Measurements from ENCODE around the gene SUSD6. TPM values are rescaled to one million over a fixed set of nuclear protein-coding genes. Genes with fewer than 3 reads are reported as not detected.

SUSD6 gene
- total and polyA plus RNA-seq, 8 donors = 8.9 to 41.9 (median 20.3) TPM

DNA sequence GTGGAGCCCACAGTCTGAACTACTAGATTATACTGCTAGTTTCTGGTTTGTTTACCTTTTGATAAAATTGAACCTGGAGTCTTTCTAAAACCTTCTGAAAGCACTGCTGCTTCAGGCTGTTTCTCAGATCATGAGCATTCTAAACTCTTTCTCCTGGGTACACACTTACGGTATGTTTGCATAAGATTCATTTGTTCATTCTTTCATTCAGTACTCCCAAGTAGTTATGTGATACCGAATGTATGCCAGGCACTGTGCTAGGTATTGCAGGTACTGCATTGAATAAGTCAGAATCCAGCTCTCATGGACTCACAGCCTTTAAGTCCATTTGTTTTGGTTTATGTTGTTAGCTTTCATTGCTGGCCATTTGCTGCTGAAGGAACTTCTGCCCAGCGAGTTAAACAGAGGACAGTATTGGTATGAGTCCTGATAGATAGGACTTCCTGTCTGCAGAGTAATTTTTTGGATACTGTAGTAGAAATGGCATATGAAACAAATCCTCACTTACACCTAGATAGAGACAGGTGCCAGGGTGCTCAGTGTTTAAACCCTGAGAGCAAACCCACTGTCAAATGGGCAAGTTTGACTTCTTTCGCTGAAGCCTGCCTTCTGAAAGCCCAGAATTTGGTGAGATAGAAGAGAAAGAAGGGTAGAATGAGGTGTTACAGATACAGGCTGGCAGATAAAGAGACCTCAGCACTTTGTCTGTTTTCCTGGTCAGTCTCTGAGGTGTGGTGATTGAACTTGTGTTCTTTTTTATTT, 2.1 kb downstream of the SUSD6 start:
- TF ChIP-seq, protein P1, sequence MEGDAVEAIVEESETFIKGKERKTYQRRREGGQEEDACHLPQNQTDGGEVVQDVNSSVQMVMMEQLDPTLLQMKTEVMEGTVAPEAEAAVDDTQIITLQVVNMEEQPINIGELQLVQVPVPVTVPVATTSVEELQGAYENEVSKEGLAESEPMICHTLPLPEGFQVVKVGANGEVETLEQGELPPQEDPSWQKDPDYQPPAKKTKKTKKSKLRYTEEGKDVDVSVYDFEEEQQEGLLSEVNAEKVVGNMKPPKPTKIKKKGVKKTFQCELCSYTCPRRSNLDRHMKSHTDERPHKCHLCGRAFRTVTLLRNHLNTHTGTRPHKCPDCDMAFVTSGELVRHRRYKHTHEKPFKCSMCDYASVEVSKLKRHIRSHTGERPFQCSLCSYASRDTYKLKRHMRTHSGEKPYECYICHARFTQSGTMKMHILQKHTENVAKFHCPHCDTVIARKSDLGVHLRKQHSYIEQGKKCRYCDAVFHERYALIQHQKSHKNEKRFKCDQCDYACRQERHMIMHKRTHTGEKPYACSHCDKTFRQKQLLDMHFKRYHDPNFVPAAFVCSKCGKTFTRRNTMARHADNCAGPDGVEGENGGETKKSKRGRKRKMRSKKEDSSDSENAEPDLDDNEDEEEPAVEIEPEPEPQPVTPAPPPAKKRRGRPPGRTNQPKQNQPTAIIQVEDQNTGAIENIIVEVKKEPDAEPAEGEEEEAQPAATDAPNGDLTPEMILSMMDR (IDR thresholded peaks at IDR 0.05) = no peak
- no peaks in the 10 kb centered on the region for H3K36me3 ChIP-seq
- H3K9me3 ChIP-seq = no peaks in the 10 kb centered on the region
- FAIRE-seq (no peak), DNase-seq (no peak), ATAC-seq (peak in 1 of 4 donors; percentile 3)
- H3K4me1 ChIP-seq = peaks cover 18 to 54% (median 51%) of the 10 kb centered on the region in 3 donors
- WGBS, 2 donors = 29 to 33% methylated on average over 4 of the region's 4 CpGs
- intact Hi-C loops (cut with DNase I) = no loop called here
- peak overlapping the region in 3 of 4 donors; percentile 3 to 94 (median 91) for H3K27ac ChIP-seq
- peak overlapping the region in 3 of 4 donors; percentile 69 to 77 (median 73) for H3K4me3 ChIP-seq
- no peaks in the 10 kb centered on the region for H3K27me3 ChIP-seq

DNA sequence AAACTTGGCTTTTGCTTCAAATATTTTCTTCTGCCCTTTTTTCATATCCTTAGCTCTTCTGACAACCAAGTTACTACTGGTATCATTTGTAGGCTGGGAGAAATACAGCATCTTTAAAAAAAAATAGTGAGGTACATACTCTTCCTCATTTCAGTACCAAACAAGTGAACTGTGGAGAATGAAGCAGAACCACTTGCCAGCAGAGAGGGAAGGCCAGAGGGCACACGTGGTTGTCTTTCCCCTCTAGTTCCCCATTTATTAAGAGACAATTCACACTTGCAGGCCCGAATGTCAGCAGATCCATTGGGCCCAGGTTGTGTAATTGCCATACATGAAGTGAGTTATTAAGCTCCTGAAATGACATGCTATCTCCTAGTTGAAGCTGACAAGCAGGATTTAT, 3.2 kb downstream of the SUSD6 start:
- peak overlapping the region in 3 of 4 donors; percentile 16 to 79 (median 65) for H3K27ac ChIP-seq
- no peaks in the 10 kb centered on the region for H3K36me3 ChIP-seq
- peaks cover 18 to 64% (median 54%) of the 10 kb centered on the region in 3 donors for H3K4me1 ChIP-seq
- WGBS, 2 donors = 14 to 16% methylated on average over 2 of the region's 2 CpGs
- intact Hi-C loops (cut with DNase I) = no loop called here
- TF ChIP-seq, protein P1 (IDR thresholded peaks at IDR 0.05) = no peak
- FAIRE-seq = no peak
- no peaks in the 10 kb centered on the region for H3K27me3 ChIP-seq
- peak in 1 of 4 donors; percentile 1 for ATAC-seq
- H3K9me3 ChIP-seq = no peaks in the 10 kb centered on the region
- peak overlapping the region in 1 of 4 donors; percentile 77 for H3K4me3 ChIP-seq
- peak in 1 of 6 donors; percentile 49 for DNase-seq

DNA sequence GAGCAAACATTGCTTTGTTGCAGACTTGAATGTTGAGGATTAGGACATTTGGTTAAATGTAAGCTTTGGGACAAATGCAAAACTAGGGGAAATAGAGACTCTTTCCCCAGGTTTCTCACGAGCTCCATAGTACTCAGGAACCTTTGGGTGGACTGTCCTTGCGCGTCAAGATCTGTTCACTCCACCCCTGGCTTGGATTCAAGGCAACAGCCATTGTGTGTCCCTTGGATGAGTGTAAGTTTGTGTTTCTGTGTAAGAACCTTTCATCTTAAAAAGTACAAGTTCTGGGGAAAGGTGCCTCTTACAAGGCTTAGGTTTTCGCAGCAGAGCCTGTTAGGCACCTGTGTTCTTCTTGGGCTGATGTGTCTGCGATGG, 3.7 kb downstream of the SUSD6 start:
- Histone ChIP-seq H3K27ac (peak overlapping the region in 3 of 4 donors; percentile 16 to 79 (median 65)), H3K27me3 (no peaks in the 10 kb centered on the region), H3K36me3 (no peaks in the 10 kb centered on the region), H3K9me3 (no peaks in the 10 kb centered on the region), H3K4me3 (no peak overlapping the region), H3K4me1 (peaks cover 23 to 69% (median 58%) of the 10 kb centered on the region in 3 donors)
- TF ChIP-seq, protein P1 (IDR thresholded peaks at IDR 0.05) = no peak
- DNase-seq (no peak), FAIRE-seq (no peak), ATAC-seq (no peak)
- intact Hi-C loops (cut with DNase I) = no loop called here
- WGBS, 2 donors = 61 to 64% methylated on average over 5 of the region's 5 CpGs

DNA sequence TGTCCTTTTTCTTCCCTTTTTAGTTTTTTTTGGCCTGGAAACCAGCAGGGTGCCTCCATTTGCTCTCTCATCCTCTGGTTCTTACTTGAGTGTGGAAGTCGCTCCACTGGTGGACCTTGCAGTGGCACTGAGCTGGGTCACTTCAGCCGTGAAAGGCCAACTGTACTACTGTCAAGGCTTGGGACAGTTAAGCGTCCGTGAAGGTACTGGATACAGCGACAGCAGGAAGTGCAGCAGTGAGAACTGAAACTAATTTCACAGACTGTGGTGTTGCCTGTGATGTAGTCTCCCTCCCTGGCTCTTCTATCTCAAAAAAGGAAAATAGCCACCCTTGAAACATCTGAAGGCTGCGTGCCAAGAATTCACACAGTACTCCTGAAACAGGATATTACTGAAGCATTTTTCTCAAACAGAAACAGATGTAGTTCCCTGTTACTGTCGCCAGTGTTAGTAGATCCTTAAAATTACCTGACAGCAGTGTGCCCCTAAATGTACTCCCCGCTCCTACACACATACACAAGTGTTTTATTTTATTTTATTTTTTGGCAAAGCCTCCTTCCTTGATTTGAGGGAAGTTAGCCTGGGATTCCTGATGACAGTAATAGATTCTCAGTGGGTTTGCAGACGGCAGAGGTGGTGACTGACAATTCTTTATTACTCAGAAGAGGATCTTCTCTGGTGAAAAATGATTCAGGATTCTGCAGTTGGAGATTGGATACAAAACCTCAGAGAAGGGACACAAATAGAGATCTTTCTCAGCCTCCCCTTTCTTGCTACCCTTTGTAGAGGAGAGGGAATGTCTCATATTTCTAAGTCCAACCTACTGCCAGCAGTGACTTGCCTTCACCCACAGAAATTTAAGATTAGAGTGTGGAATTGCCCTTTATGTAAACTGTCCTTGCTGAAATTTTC, 4.4 kb downstream of the SUSD6 start:
- H3K27me3 ChIP-seq = no peaks in the 10 kb centered on the region
- ATAC-seq (peak in 3 of 4 donors; percentile 1 to 33 (median 26)), DNase-seq (peak in 2 of 6 donors; percentile 36 to 70), FAIRE-seq (no peak)
- 36 to 38% methylated on average over 9 of the region's 9 CpGs for WGBS, 2 donors
- H3K4me1 ChIP-seq = peaks cover 25 to 71% (median 64%) of the 10 kb centered on the region in 3 donors
- H3K4me3 ChIP-seq = no peak overlapping the region
- peak overlapping the region; percentile 16 to 79 (median 42) for H3K27ac ChIP-seq
- TF ChIP-seq, protein P1 (IDR thresholded peaks at IDR 0.05) = no peak
- no peaks in the 10 kb centered on the region for H3K36me3 ChIP-seq
- intact Hi-C loops (cut with DNase I) = no loop called here
- H3K9me3 ChIP-seq = no peaks in the 10 kb centered on the region
